HCT116 (cell line): ENCODE measurements around the gene ACTL7A. TPM values are rescaled to one million over a fixed set of nuclear protein-coding genes. Genes with fewer than 3 reads are reported as not detected.

Experiments used
- ATAC-seq: fragments of 200-7000 bp; cut with Tn5 transposase; 2 replicates; pipeline ENCODE4 v1.9.1; 2020; ENCODE audit warnings: mild to moderate bottlenecking, moderate library complexity
- Bru-seq: library from RNA; stranded (reverse); fragments of 400-500 nt; gene quantifications from one replicate; lab custom pipeline; 2021; lab: Mats Ljungman, UMichigan
- BruChase-seq, 2 experiments: library from RNA; stranded (reverse); fragments of 400-500 nt; gene quantifications; one replicate each; lab custom pipeline; 2021; lab: Mats Ljungman, UMichigan
- BruUV-seq: library from RNA; stranded (reverse); fragments of 400-500 nt; replicated peaks from 2 replicates; lab custom pipeline; 2021; lab: Mats Ljungman, UMichigan
- CTCF ChIA-PET: fragments of 300-600 bp; sonication (Branson Sonifier 250); formaldehyde crosslinking; loops from one replicate; lab custom pipeline; 2021; ENCODE audit warnings: antibody characterized with exemption; lab: Charles Lee
- POLR2A ChIA-PET: fragments of 300-600, 350-600 bp; sonication (Branson Sonifier 250); formaldehyde crosslinking; loops from one replicate; lab custom pipeline; 2021; ENCODE audit warnings: antibody characterized with exemption; lab: Charles Lee
- RAD21 ChIA-PET, 2 experiments: fragments of 300-600 bp; sonication (Branson Sonifier 250); formaldehyde crosslinking; loops; one replicate each; lab custom pipeline; 2023; ENCODE audit warnings: low total read pairs in 2 of 2; ENCODE audit not compliant: uncharacterized antibody in 2 of 2, unreplicated experiment in 2 of 2, low non-redundant PET in 1 of 2; lab: Charles Lee
- DNase-seq: peaks from one replicate; pipeline ENCODE4 v3.0.0-alpha.2; 2010; ENCODE audit warnings: low read depth, low spot score
- H2AFZ ChIP-seq: fragments of 200-600 bp; shearing (Covaris generic), sonication (generic); 2 replicates; pipeline ENCODE4 v1.6.1; 2017; ENCODE audit warnings: low read depth, mixed run types, mixed read lengths, antibody characterized with exemption, low read length; ENCODE audit not compliant: poor library complexity, severe bottlenecking
- H3K27ac ChIP-seq: 2 replicates; pipeline ENCODE4 v1.5.1; 2012; ENCODE audit warnings: low read depth, low read length
- H3K27me3 ChIP-seq: fragments of 200-600 bp; sonication (generic); 2 replicates; pipeline ENCODE4 v1.6.1; 2016; ENCODE audit warnings: mixed run types, low read length, mixed read lengths; ENCODE audit not compliant: insufficient read depth
- H3K36me3 ChIP-seq, 2 experiments: fragments of 200-500 bp in 1 of 2; fragments of 200-600 bp in 1 of 2; sonication (Bioruptor generic) in 1 of 2; sonication (generic) in 1 of 2; 2 replicates each; pipeline versions ENCODE4 v1.5.1 to v1.6.1; 2014 to 2016; ENCODE audit warnings: low read length in 2 of 2, inconsistent platforms in 1 of 2, mixed read lengths in 1 of 2, mixed run types in 1 of 2; ENCODE audit not compliant: insufficient read depth in 2 of 2, control insufficient read depth in 1 of 2
- H3K4me1 ChIP-seq, 2 experiments: fragments of 200-600 bp in 1 of 2; sonication (generic) in 1 of 2; 2 replicates each; pipeline versions ENCODE4 v1.5.1 to v1.6.1; 2012 to 2017; ENCODE audit warnings: low read length in 2 of 2, inconsistent platforms in 1 of 2, mild to moderate bottlenecking in 1 of 2, mixed read lengths in 1 of 2, mixed run types in 1 of 2, moderate library complexity in 1 of 2; ENCODE audit not compliant: insufficient read depth in 2 of 2, control insufficient read depth in 1 of 2
- H3K4me2 ChIP-seq: fragments of 200-600 bp; sonication (generic); 2 replicates; pipeline ENCODE4 v1.6.1; 2017; ENCODE audit warnings: mixed run types, low read length, mixed read lengths
- H3K4me3 ChIP-seq, 2 experiments: fragments of 200-600 bp in 1 of 2; sonication (generic) in 1 of 2; replicated peaks in 1 of 2; 2 replicates each; pipeline ENCODE4 v1.5.1; 2011 to 2016; ENCODE audit warnings: low read length in 2 of 2, control low read depth in 1 of 2, low read depth in 1 of 2, mild to moderate bottlenecking in 1 of 2, mixed read lengths in 1 of 2, mixed run types in 1 of 2
- H3K79me2 ChIP-seq: fragments of 200-600 bp; sonication (generic); 2 replicates; pipeline ENCODE4 v1.6.1; 2017; ENCODE audit warnings: mild to moderate bottlenecking, mixed run types, low read length, moderate library complexity, mixed read lengths; ENCODE audit not compliant: insufficient read depth
- H3K9ac ChIP-seq: fragments of 200-600 bp; sonication (generic); 2 replicates; pipeline ENCODE4 v1.6.1; 2016; ENCODE audit warnings: low read length, mixed read lengths
- H3K9me2 ChIP-seq: fragments of 200-600 bp; sonication (generic), shearing (Covaris generic); 2 replicates; pipeline ENCODE4 v1.6.1; 2017; ENCODE audit warnings: mixed run types, mild to moderate bottlenecking, moderate library complexity; ENCODE audit not compliant: insufficient read depth
- H3K9me3 ChIP-seq, 2 experiments: fragments of 200-500 bp in 1 of 2; fragments of 200-600 bp in 1 of 2; sonication (Bioruptor generic) in 1 of 2; sonication (generic) in 1 of 2; 2 replicates each; pipeline ENCODE4 v1.6.1; 2014 to 2017; ENCODE audit warnings: low read length in 2 of 2, mixed read lengths in 2 of 2, inconsistent platforms in 1 of 2, low read depth in 1 of 2, mild to moderate bottlenecking in 1 of 2, mixed run types in 1 of 2, moderate library complexity in 1 of 2; ENCODE audit not compliant: control insufficient read depth in 1 of 2, insufficient read depth in 1 of 2
- H4K20me1 ChIP-seq: fragments of 200-600 bp; sonication (generic), shearing (Covaris generic); 2 replicates; pipeline ENCODE4 v1.6.1; 2017; ENCODE audit warnings: mixed run types, mild to moderate bottlenecking, moderate library complexity; ENCODE audit not compliant: insufficient read depth
- CBX3 ChIP-seq: IDR thresholded peaks from 2 replicates; pipeline ENCODE4 v1.6.1; 2012; ENCODE audit warnings: low read depth
- CEBPB ChIP-seq: IDR thresholded peaks from 2 replicates; pipeline ENCODE4 v1.6.1; 2012; ENCODE audit warnings: low read depth
- ELF1 ChIP-seq: IDR thresholded peaks from 2 replicates; pipeline ENCODE4 v1.6.1; 2012; ENCODE audit warnings: low read depth, borderline replicate concordance
- EZH2phosphoT487 ChIP-seq: fragments of 200-600 bp; IDR thresholded peaks from 2 replicates; pipeline ENCODE4 v1.6.1; 2018; ENCODE audit warnings: antibody characterized with exemption, borderline replicate concordance
- FOSL1 ChIP-seq: IDR thresholded peaks from 2 replicates; pipeline ENCODE4 v1.6.1; 2012; ENCODE audit warnings: low read depth
- POLR2A ChIP-seq: IDR thresholded peaks from 2 replicates; pipeline ENCODE4 v1.7.0; 2011; ENCODE audit warnings: borderline replicate concordance; ENCODE audit not compliant: insufficient read depth, insufficient read length; ENCODE audit errors: extremely low read depth
- POLR2AphosphoS5 ChIP-seq: IDR thresholded peaks from 2 replicates; pipeline ENCODE4 v1.6.1; 2011; ENCODE audit warnings: mild to moderate bottlenecking, low read depth, low read length, moderate library complexity
- RAD21 ChIP-seq: IDR thresholded peaks from 2 replicates; pipeline ENCODE4 v1.6.1; 2012; ENCODE audit warnings: low read depth, mild to moderate bottlenecking
- SP1 ChIP-seq: IDR thresholded peaks from 2 replicates; pipeline ENCODE4 v1.6.1; 2012; ENCODE audit warnings: low read depth
- intact Hi-C: fragments of 100-400 bp; cut with micrococcal nuclease; formaldehyde crosslinking; loops from 2 replicates; pipeline ENCODE4 v1.10.0; 2022
- long read RNA-seq: library from polyadenylated mRNA; unstranded; transcript quantifications from one replicate; pipeline ENCODE4 v2.0.0, GENCODE V29; 2021; ENCODE audit not compliant: unreplicated experiment
- polyA plus RNA-seq: library from polyadenylated mRNA; unstranded; fragments of >200 nt; gene quantifications from 2 replicates; pipeline ENCODE4 v1.2.1, GENCODE V29; 2012; ENCODE audit warnings: missing spikeins
- total RNA-seq: library from RNA; stranded (reverse); gene quantifications from one replicate; pipeline ENCODE4 v1.2.1, GENCODE V29; 2021; ENCODE audit not compliant: unreplicated experiment
- TF ChIP-seq, protein P1 (sequence below): IDR thresholded peaks from 2 replicates; pipeline ENCODE4 v1.6.1; 2012; ENCODE audit warnings: low read depth
- TF ChIP-seq, protein P2 (sequence below): IDR thresholded peaks from 2 replicates; pipeline ENCODE4 v1.6.1; 2012

Gene ACTL7A, protein sequence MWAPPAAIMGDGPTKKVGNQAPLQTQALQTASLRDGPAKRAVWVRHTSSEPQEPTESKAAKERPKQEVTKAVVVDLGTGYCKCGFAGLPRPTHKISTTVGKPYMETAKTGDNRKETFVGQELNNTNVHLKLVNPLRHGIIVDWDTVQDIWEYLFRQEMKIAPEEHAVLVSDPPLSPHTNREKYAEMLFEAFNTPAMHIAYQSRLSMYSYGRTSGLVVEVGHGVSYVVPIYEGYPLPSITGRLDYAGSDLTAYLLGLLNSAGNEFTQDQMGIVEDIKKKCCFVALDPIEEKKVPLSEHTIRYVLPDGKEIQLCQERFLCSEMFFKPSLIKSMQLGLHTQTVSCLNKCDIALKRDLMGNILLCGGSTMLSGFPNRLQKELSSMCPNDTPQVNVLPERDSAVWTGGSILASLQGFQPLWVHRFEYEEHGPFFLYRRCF
- total RNA-seq (not detected), Bru-seq, nascent RNA (not detected), BruChase-seq, experiment 1, labeled RNA remaining after a 6-hour chase (not detected), BruChase-seq, experiment 2, labeled RNA remaining after a 2-hour chase (not detected)
- polyA plus RNA-seq, result 0.07 TPM in 1 of 2 replicates, not detected in the other
- long read RNA-seq, result 0 reads

DNA sequence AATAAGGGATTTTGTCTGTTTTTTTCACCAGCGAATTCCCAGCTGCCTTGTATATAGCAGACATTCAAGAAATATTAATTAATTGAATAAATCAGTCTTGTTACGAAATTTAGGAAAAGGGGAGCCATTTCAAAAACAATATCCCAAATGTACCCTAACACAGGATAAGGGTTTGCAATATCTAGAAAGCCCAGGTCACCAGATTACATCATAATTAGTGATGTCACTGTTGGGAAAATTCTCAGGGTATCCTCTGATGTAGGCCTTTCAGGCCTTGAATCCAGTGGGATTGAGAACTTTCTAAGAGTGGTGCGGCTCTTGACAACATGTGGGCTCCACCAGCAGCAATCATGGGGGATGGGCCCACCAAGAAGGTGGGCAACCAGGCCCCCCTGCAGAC lies at the start of gene ACTL7A:
Gene ACTL7A (plus strand): TSS at position 270 of the 400 bp plus-strand sequence. CDS start 57 bp downstream, at position 327.
- no peaks in the 10 kb centered on the region for H3K79me2 ChIP-seq
- TF ChIP-seq CEBPB (no peak), CBX3 (no peak), POLR2A (no peak), POLR2AphosphoS5 (no peak), SP1 (no peak), ELF1 (no peak), EZH2phosphoT487 (no peak), FOSL1 (no peak), RAD21 (no peak)
- TF ChIP-seq, protein P1, sequence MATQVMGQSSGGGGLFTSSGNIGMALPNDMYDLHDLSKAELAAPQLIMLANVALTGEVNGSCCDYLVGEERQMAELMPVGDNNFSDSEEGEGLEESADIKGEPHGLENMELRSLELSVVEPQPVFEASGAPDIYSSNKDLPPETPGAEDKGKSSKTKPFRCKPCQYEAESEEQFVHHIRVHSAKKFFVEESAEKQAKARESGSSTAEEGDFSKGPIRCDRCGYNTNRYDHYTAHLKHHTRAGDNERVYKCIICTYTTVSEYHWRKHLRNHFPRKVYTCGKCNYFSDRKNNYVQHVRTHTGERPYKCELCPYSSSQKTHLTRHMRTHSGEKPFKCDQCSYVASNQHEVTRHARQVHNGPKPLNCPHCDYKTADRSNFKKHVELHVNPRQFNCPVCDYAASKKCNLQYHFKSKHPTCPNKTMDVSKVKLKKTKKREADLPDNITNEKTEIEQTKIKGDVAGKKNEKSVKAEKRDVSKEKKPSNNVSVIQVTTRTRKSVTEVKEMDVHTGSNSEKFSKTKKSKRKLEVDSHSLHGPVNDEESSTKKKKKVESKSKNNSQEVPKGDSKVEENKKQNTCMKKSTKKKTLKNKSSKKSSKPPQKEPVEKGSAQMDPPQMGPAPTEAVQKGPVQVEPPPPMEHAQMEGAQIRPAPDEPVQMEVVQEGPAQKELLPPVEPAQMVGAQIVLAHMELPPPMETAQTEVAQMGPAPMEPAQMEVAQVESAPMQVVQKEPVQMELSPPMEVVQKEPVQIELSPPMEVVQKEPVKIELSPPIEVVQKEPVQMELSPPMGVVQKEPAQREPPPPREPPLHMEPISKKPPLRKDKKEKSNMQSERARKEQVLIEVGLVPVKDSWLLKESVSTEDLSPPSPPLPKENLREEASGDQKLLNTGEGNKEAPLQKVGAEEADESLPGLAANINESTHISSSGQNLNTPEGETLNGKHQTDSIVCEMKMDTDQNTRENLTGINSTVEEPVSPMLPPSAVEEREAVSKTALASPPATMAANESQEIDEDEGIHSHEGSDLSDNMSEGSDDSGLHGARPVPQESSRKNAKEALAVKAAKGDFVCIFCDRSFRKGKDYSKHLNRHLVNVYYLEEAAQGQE, result no peak
- TF ChIP-seq, protein P2, sequence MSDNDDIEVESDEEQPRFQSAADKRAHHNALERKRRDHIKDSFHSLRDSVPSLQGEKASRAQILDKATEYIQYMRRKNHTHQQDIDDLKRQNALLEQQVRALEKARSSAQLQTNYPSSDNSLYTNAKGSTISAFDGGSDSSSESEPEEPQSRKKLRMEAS, result no peak
- H3K27me3 ChIP-seq, result no peaks in the 10 kb centered on the region
- ChIA-PET RAD21 (no interaction called here), POLR2A (no interaction called here), CTCF (no interaction called here)
- H3K4me2 ChIP-seq, result no peak within 1 kb of the TSS
- H3K9me2 ChIP-seq, result no peaks in the 10 kb centered on the region
- no peaks in the 10 kb centered on the region for H4K20me1 ChIP-seq
- H3K9me3 ChIP-seq, result no peaks in the 10 kb centered on the region
- H3K4me3 ChIP-seq, result no peak within 1 kb of the TSS
- intact Hi-C loops, result no loop called here
- no peak within 1 kb of the TSS for H3K9ac ChIP-seq
- no peak for DNase-seq
- H3K36me3 ChIP-seq, result no peaks in the 10 kb centered on the region
- H3K4me1 ChIP-seq, result peaks cover 0 to 16% of the 10 kb centered on the region in 2 experiments; a peak in 2 of 4 replicates
- H3K27ac ChIP-seq, result no peak within 1 kb of the TSS
- no TSS peak for BruUV-seq
- no peak within 1 kb of the TSS for H2AFZ ChIP-seq
- ATAC-seq, result no peak
